ENCODE results near the gene DUSP8.
A peak's percentile ranks its signal among the peaks of the same experiment; 100 is the strongest.

Gene DUSP8

GRCh38 chr11:1566381-1567051, 5.6 kb downstream of the DUSP8 start:
- no peak overlapping the region for H3K4me3 ChIP-seq (ENCODE audit: control insufficient read depth, low read depth, low read length)
- DNase-seq (ENCODE audit: low read depth), result no peak
- TF ChIP-seq CTCF (IDR thresholded peaks at IDR 0.05; ENCODE audit: control insufficient read depth, insufficient read depth, low read depth, low read length, missing control alignments), result no peak

- no peak for TF ChIP-seq CTCF (IDR thresholded peaks at IDR 0.05; ENCODE audit: control insufficient read depth, insufficient read depth, low read depth, low read length, missing control alignments)
Measured at GRCh38 chr11:1565904-1566247, 6.2 kb downstream of the DUSP8 start.

GRCh38 chr11:1565173-1565903, 6.7 kb downstream of the DUSP8 start:
- no peak for DNase-seq (ENCODE audit: low read depth)
- TF ChIP-seq CTCF (IDR thresholded peaks at IDR 0.05; ENCODE audit: control insufficient read depth, insufficient read depth, low read depth, low read length, missing control alignments), result no peak
- H3K4me3 ChIP-seq (ENCODE audit: control insufficient read depth, low read depth, low read length), result no peak overlapping the region

More at GRCh38 chr11:1565904-1566247, 6.2 kb downstream of the DUSP8 start:
- no peak overlapping the region for H3K4me3 ChIP-seq (ENCODE audit: control insufficient read depth, low read depth, low read length)
- DNase-seq (ENCODE audit: low read depth), result no peak

GRCh38 chr11:1564535-1565172, 7.4 kb downstream of the DUSP8 start:
- no peak for TF ChIP-seq CTCF (IDR thresholded peaks at IDR 0.05; ENCODE audit: control insufficient read depth, insufficient read depth, low read depth, low read length, missing control alignments)
- no peak overlapping the region for H3K4me3 ChIP-seq (ENCODE audit: control insufficient read depth, low read depth, low read length)
- peak; percentile 32 for DNase-seq (ENCODE audit: low read depth)

GRCh38 chr11:1563697-1564534, 8.2 kb downstream of the DUSP8 start:
- no peak for DNase-seq (ENCODE audit: low read depth)
- TF ChIP-seq CTCF (IDR thresholded peaks at IDR 0.05; ENCODE audit: control insufficient read depth, insufficient read depth, low read depth, low read length, missing control alignments), result no peak
- H3K4me3 ChIP-seq (ENCODE audit: control insufficient read depth, low read depth, low read length), result no peak overlapping the region

GRCh38 chr11:1563149-1563638, 8.9 kb downstream of the DUSP8 start:
- no peak for TF ChIP-seq CTCF (IDR thresholded peaks at IDR 0.05; ENCODE audit: control insufficient read depth, insufficient read depth, low read depth, low read length, missing control alignments)
- no peak for DNase-seq (ENCODE audit: low read depth)
- no peak overlapping the region for H3K4me3 ChIP-seq (ENCODE audit: control insufficient read depth, low read depth, low read length)

Data from AG09309 (cell line).